ENCODE results near the gene KIZ. TPM values are rescaled to one million over a fixed set of nuclear protein-coding genes. Genes with fewer than 3 reads are reported as not detected.

KIZ gene
- total RNA-seq, 1 donor = 40.5 TPM

GRCh38 chr20:21145424-21145823 lies 19.5 kb downstream of the KIZ start:
- H3K27me3 ChIP-seq (ENCODE audit: insufficient read depth, low read length) = no peaks in the 10 kb centered on the region
- no peak overlapping the region for H3K4me3 ChIP-seq (ENCODE audit: insufficient read depth, low read length)
- no peaks in the 10 kb centered on the region for H3K79me2 ChIP-seq (ENCODE audit: insufficient read depth, low read length)
- no peak for DNase-seq (ENCODE audit: insufficient read length, low spot score, missing footprints)
- H2AFZ ChIP-seq (ENCODE audit: low read length) = no peak overlapping the region
- no peak overlapping the region for H3K27ac ChIP-seq (ENCODE audit: low read depth, low read length)
- H3K4me2 ChIP-seq (ENCODE audit: insufficient read depth, low read length) = no peak overlapping the region
- H3K4me1 ChIP-seq (ENCODE audit: insufficient read depth, low read length) = peaks cover 7% of the 10 kb centered on the region
- no peaks in the 10 kb centered on the region for H3K36me3 ChIP-seq (ENCODE audit: insufficient read depth, low read length)
- no peaks in the 10 kb centered on the region for H3K9me3 ChIP-seq (ENCODE audit: low read depth, low read length)
- TF ChIP-seq CTCF (IDR thresholded peaks at IDR 0.05; ENCODE audit: extremely low read depth, low read depth, low read length) = no peak
- H4K20me1 ChIP-seq (ENCODE audit: insufficient read depth, low read length) = no peaks in the 10 kb centered on the region

- Histone ChIP-seq H3K9me3 (ENCODE audit: low read depth, low read length) (no peaks in the 10 kb centered on the region), H3K79me2 (ENCODE audit: insufficient read depth, low read length) (no peaks in the 10 kb centered on the region), H3K27ac (ENCODE audit: low read depth, low read length) (no peak overlapping the region), H3K4me1 (ENCODE audit: insufficient read depth, low read length) (peaks cover 7% of the 10 kb centered on the region), H3K27me3 (ENCODE audit: insufficient read depth, low read length) (no peaks in the 10 kb centered on the region), H4K20me1 (ENCODE audit: insufficient read depth, low read length) (no peaks in the 10 kb centered on the region), H2AFZ (ENCODE audit: low read length) (no peak overlapping the region), H3K36me3 (ENCODE audit: insufficient read depth, low read length) (no peaks in the 10 kb centered on the region), H3K4me3 (ENCODE audit: insufficient read depth, low read length) (no peak overlapping the region), H3K4me2 (ENCODE audit: insufficient read depth, low read length) (no peak overlapping the region)
- DNase-seq (ENCODE audit: insufficient read length, low spot score, missing footprints) = no peak
- no peak for TF ChIP-seq CTCF (IDR thresholded peaks at IDR 0.05; ENCODE audit: extremely low read depth, low read depth, low read length)
Observed at GRCh38 chr20:21146215-21146614, 20.3 kb downstream of the KIZ start.

GRCh38 chr20:21147593-21147992 lies 21.7 kb downstream of the KIZ start:
- peak overlapping the region; percentile 24 for H3K27ac ChIP-seq (ENCODE audit: low read depth, low read length)
- H2AFZ ChIP-seq (ENCODE audit: low read length) = peak overlapping the region; percentile 58
- no peaks in the 10 kb centered on the region for H4K20me1 ChIP-seq (ENCODE audit: insufficient read depth, low read length)
- H3K36me3 ChIP-seq (ENCODE audit: insufficient read depth, low read length) = no peaks in the 10 kb centered on the region
- H3K79me2 ChIP-seq (ENCODE audit: insufficient read depth, low read length) = no peaks in the 10 kb centered on the region
- H3K4me3 ChIP-seq (ENCODE audit: insufficient read depth, low read length) = no peak overlapping the region
- peak; percentile 17 for DNase-seq (ENCODE audit: insufficient read length, low spot score, missing footprints)
- no peaks in the 10 kb centered on the region for H3K9me3 ChIP-seq (ENCODE audit: low read depth, low read length)
- peaks cover 7% of the 10 kb centered on the region for H3K4me1 ChIP-seq (ENCODE audit: insufficient read depth, low read length)
- no peak overlapping the region for H3K4me2 ChIP-seq (ENCODE audit: insufficient read depth, low read length)
- H3K27me3 ChIP-seq (ENCODE audit: insufficient read depth, low read length) = no peaks in the 10 kb centered on the region
- TF ChIP-seq CTCF (IDR thresholded peaks at IDR 0.05; ENCODE audit: extremely low read depth, low read depth, low read length) = no peak

- Histone ChIP-seq H3K36me3 (ENCODE audit: insufficient read depth, low read length) (no peaks in the 10 kb centered on the region), H4K20me1 (ENCODE audit: insufficient read depth, low read length) (no peaks in the 10 kb centered on the region), H3K27me3 (ENCODE audit: insufficient read depth, low read length) (no peaks in the 10 kb centered on the region), H2AFZ (ENCODE audit: low read length) (no peak overlapping the region), H3K4me3 (ENCODE audit: insufficient read depth, low read length) (no peak overlapping the region), H3K27ac (ENCODE audit: low read depth, low read length) (no peak overlapping the region), H3K4me2 (ENCODE audit: insufficient read depth, low read length) (no peak overlapping the region), H3K9me3 (ENCODE audit: low read depth, low read length) (no peaks in the 10 kb centered on the region), H3K79me2 (ENCODE audit: insufficient read depth, low read length) (no peaks in the 10 kb centered on the region), H3K4me1 (ENCODE audit: insufficient read depth, low read length) (peaks cover 7% of the 10 kb centered on the region)
- no peak for TF ChIP-seq CTCF (IDR thresholded peaks at IDR 0.05; ENCODE audit: extremely low read depth, low read depth, low read length)
- DNase-seq (ENCODE audit: insufficient read length, low spot score, missing footprints) = no peak
Observed at GRCh38 chr20:21149344-21149743, 23.5 kb downstream of the KIZ start.
